ENCODE data around the gene HHAT.

DNA sequence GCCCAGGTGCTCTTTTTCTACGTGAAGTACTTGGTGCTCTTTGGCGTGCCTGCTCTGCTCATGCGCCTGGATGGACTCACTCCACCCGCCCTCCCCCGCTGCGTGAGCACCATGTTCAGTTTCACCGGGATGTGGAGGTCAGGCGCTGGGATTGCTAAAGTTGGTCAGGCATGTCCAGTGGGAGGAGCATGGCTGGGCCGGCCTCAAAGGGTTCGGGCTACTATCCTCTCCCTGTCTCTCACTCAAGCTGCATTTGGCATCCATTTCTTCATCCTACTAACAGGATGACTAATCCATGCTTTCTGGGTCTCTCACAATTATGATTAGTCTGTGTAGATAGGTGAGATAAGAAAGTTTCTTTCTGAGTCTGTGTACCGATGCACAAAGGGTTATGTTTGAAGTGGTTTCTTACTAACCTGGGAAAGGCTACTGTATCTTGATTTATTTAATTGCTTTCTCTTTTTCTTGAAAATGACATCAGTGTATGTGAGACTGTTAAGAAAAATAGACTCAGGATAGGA lies 135.9 kb downstream of the HHAT start:
- TF ChIP-seq, protein P1, sequence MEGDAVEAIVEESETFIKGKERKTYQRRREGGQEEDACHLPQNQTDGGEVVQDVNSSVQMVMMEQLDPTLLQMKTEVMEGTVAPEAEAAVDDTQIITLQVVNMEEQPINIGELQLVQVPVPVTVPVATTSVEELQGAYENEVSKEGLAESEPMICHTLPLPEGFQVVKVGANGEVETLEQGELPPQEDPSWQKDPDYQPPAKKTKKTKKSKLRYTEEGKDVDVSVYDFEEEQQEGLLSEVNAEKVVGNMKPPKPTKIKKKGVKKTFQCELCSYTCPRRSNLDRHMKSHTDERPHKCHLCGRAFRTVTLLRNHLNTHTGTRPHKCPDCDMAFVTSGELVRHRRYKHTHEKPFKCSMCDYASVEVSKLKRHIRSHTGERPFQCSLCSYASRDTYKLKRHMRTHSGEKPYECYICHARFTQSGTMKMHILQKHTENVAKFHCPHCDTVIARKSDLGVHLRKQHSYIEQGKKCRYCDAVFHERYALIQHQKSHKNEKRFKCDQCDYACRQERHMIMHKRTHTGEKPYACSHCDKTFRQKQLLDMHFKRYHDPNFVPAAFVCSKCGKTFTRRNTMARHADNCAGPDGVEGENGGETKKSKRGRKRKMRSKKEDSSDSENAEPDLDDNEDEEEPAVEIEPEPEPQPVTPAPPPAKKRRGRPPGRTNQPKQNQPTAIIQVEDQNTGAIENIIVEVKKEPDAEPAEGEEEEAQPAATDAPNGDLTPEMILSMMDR (IDR thresholded peaks at IDR 0.05) = no peak
- no peak for TF ChIP-seq POLR2A (IDR thresholded peaks at IDR 0.05)

All from vagina (tissue), 2 donors.